IMR-90 (cell line): ENCODE data around the gene PRR5L.

Experiments used
- POLR2A ChIP-seq: IDR thresholded peaks from 2 replicates; pipeline ENCODE4 v1.6.1; 2012; ENCODE audit warnings: mild to moderate bottlenecking, low read depth, low read length
- RFX5 ChIP-seq: IDR thresholded peaks from 2 replicates; pipeline ENCODE4 v1.8.0; 2012; ENCODE audit warnings: low read depth, mild to moderate bottlenecking, low read length, moderate library complexity
- SMC3 ChIP-seq: fragments of 150-350 bp; IDR thresholded peaks from 2 replicates; pipeline ENCODE4 v1.6.1; 2016; ENCODE audit warnings: low read depth, mild to moderate bottlenecking, antibody characterized with exemption, low read length, moderate library complexity
- TF ChIP-seq, protein P1 (sequence below): conservative IDR thresholded peaks from 2 replicates; pipeline ENCODE4 v1.5.1; 2012; ENCODE audit warnings: mild to moderate bottlenecking, low read depth, low read length, improper control_type of control experiment
- TF ChIP-seq, protein P2 (sequence below): fragments of 150-350 bp; IDR thresholded peaks from 2 replicates; pipeline ENCODE4 v1.6.1; 2017; ENCODE audit warnings: mild to moderate bottlenecking, antibody characterized with exemption, low read length, low read depth

GRCh38 chr11:36432093-36432469 is 136.0 kb downstream of the PRR5L start:
- no peak for TF ChIP-seq POLR2A
- TF ChIP-seq, protein P1, sequence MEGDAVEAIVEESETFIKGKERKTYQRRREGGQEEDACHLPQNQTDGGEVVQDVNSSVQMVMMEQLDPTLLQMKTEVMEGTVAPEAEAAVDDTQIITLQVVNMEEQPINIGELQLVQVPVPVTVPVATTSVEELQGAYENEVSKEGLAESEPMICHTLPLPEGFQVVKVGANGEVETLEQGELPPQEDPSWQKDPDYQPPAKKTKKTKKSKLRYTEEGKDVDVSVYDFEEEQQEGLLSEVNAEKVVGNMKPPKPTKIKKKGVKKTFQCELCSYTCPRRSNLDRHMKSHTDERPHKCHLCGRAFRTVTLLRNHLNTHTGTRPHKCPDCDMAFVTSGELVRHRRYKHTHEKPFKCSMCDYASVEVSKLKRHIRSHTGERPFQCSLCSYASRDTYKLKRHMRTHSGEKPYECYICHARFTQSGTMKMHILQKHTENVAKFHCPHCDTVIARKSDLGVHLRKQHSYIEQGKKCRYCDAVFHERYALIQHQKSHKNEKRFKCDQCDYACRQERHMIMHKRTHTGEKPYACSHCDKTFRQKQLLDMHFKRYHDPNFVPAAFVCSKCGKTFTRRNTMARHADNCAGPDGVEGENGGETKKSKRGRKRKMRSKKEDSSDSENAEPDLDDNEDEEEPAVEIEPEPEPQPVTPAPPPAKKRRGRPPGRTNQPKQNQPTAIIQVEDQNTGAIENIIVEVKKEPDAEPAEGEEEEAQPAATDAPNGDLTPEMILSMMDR, result no peak
- TF ChIP-seq, protein P2, sequence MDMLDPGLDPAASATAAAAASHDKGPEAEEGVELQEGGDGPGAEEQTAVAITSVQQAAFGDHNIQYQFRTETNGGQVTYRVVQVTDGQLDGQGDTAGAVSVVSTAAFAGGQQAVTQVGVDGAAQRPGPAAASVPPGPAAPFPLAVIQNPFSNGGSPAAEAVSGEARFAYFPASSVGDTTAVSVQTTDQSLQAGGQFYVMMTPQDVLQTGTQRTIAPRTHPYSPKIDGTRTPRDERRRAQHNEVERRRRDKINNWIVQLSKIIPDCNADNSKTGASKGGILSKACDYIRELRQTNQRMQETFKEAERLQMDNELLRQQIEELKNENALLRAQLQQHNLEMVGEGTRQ, result no peak
- TF ChIP-seq SMC3, result no peak
- no peak for TF ChIP-seq RFX5
